Measurements from ENCODE around the gene YBEY.
"Not testable (repeated sequence)": the region's sequence is repeated elsewhere in the genome, so short reads cannot be mapped to it uniquely, and the experiment has no call there.

YBEY gene

GRCh38 chr21:46285761-46286647 lies at the start of gene YBEY:
YBEY (plus strand) TSS chr21:46286342; CDS start chr21:46286914, 572 bp downstream.
- DNase-seq (ENCODE audit: low read depth) = peak; percentile 68

GRCh38 chr21:46237474-46237873 lies 48.7 kb upstream of the YBEY start:
- no peak for DNase-seq (ENCODE audit: low read depth)

GRCh38 chr21:46239817-46240325 lies 46.3 kb upstream of the YBEY start:
- no peak for DNase-seq (ENCODE audit: low read depth)

- not testable (repeated sequence) for DNase-seq (ENCODE audit: low read depth)
These were observed 44.6 kb upstream of the YBEY start for GRCh38 chr21:46241577-46241976.

GRCh38 chr21:46243325-46243724 lies 42.8 kb upstream of the YBEY start:
- no peak for DNase-seq (ENCODE audit: low read depth)

GRCh38 chr21:46243960-46244361 lies 42.2 kb upstream of the YBEY start:
- no peak for DNase-seq (ENCODE audit: low read depth)

GRCh38 chr21:46244602-46245001 lies 41.5 kb upstream of the YBEY start:
- no peak for DNase-seq (ENCODE audit: low read depth)

- DNase-seq (ENCODE audit: low read depth) = no peak
These were observed 40.8 kb upstream of the YBEY start for GRCh38 chr21:46245213-46245915.

- no peak for DNase-seq (ENCODE audit: low read depth)
These were observed 39.8 kb upstream of the YBEY start for GRCh38 chr21:46246345-46246744.

- no peak for DNase-seq (ENCODE audit: low read depth)
These were observed 38.3 kb upstream of the YBEY start for GRCh38 chr21:46247699-46248421.

- no peak for DNase-seq (ENCODE audit: low read depth)
These were observed 37.7 kb upstream of the YBEY start for GRCh38 chr21:46248422-46248782.

- DNase-seq (ENCODE audit: low read depth) = no peak
These were observed 37.3 kb upstream of the YBEY start for GRCh38 chr21:46248827-46249226.

- no peak for DNase-seq (ENCODE audit: low read depth)
These were observed 35.9 kb upstream of the YBEY start for GRCh38 chr21:46250146-46250725.

GRCh38 chr21:46252840-46253239 lies 33.3 kb upstream of the YBEY start:
- no peak for DNase-seq (ENCODE audit: low read depth)

GRCh38 chr21:46253610-46254124 lies 32.5 kb upstream of the YBEY start:
- no peak for DNase-seq (ENCODE audit: low read depth)

GRCh38 chr21:46254208-46254975 lies 31.8 kb upstream of the YBEY start:
- no peak for DNase-seq (ENCODE audit: low read depth)

- DNase-seq (ENCODE audit: low read depth) = no peak
These were observed 31.0 kb upstream of the YBEY start for GRCh38 chr21:46255166-46255565.

GRCh38 chr21:46255758-46256337 lies 30.3 kb upstream of the YBEY start:
- DNase-seq (ENCODE audit: low read depth) = no peak

- DNase-seq (ENCODE audit: low read depth) = no peak
These were observed 29.6 kb upstream of the YBEY start for GRCh38 chr21:46256501-46256994.

GRCh38 chr21:46264046-46264689 lies 22.0 kb upstream of the YBEY start:
- no peak for DNase-seq (ENCODE audit: low read depth)

Data from stimulated activated CD8-positive, alpha-beta memory T cell treated with anti-CD3 and anti-CD28 coated beads, Interleukin-12 subunit alpha, Interleukin-12 subunit beta, amount 100 ng/mL, for 1 hour (primary cell).